HCT116 (cell line): ENCODE measurements around the gene SOX9. TPM values are rescaled to one million over a fixed set of nuclear protein-coding genes. Genes with fewer than 3 reads are reported as not detected.

Experiments
- ATAC-seq: fragments of 200-7000 bp; cut with Tn5 transposase; 2 replicates; pipeline ENCODE4 v1.9.1; 2020; ENCODE audit warnings: mild to moderate bottlenecking, moderate library complexity
- BruUV-seq: library from RNA; stranded (reverse); fragments of 400-500 nt; replicated peaks from 2 replicates; lab custom pipeline; 2021; lab: Mats Ljungman, UMichigan
- CTCF ChIA-PET: fragments of 300-600 bp; sonication (Branson Sonifier 250); formaldehyde crosslinking; loops from one replicate; lab custom pipeline; 2021; ENCODE audit warnings: antibody characterized with exemption; lab: Charles Lee
- POLR2A ChIA-PET: fragments of 300-600, 350-600 bp; sonication (Branson Sonifier 250); formaldehyde crosslinking; loops from one replicate; lab custom pipeline; 2021; ENCODE audit warnings: antibody characterized with exemption; lab: Charles Lee
- RAD21 ChIA-PET, 2 experiments: fragments of 300-600 bp; sonication (Branson Sonifier 250); formaldehyde crosslinking; loops; one replicate each; lab custom pipeline; 2023; ENCODE audit warnings: low total read pairs in 2 of 2; ENCODE audit not compliant: uncharacterized antibody in 2 of 2, unreplicated experiment in 2 of 2, low non-redundant PET in 1 of 2; lab: Charles Lee
- DNase-seq: peaks from one replicate; pipeline ENCODE4 v3.0.0-alpha.2; 2010; ENCODE audit warnings: low read depth, low spot score
- H2AFZ ChIP-seq: fragments of 200-600 bp; shearing (Covaris generic), sonication (generic); 2 replicates; pipeline ENCODE4 v1.6.1; 2017; ENCODE audit warnings: low read depth, mixed run types, mixed read lengths, antibody characterized with exemption, low read length; ENCODE audit not compliant: poor library complexity, severe bottlenecking
- H3K27ac ChIP-seq: 2 replicates; pipeline ENCODE4 v1.5.1; 2012; ENCODE audit warnings: low read depth, low read length
- H3K27me3 ChIP-seq: fragments of 200-600 bp; sonication (generic); 2 replicates; pipeline ENCODE4 v1.6.1; 2016; ENCODE audit warnings: mixed run types, low read length, mixed read lengths; ENCODE audit not compliant: insufficient read depth
- H3K36me3 ChIP-seq, 2 experiments: fragments of 200-500 bp in 1 of 2; fragments of 200-600 bp in 1 of 2; sonication (Bioruptor generic) in 1 of 2; sonication (generic) in 1 of 2; 2 replicates each; pipeline versions ENCODE4 v1.5.1 to v1.6.1; 2014 to 2016; ENCODE audit warnings: low read length in 2 of 2, inconsistent platforms in 1 of 2, mixed read lengths in 1 of 2, mixed run types in 1 of 2; ENCODE audit not compliant: insufficient read depth in 2 of 2, control insufficient read depth in 1 of 2
- H3K4me1 ChIP-seq, 2 experiments: fragments of 200-600 bp in 1 of 2; sonication (generic) in 1 of 2; 2 replicates each; pipeline versions ENCODE4 v1.5.1 to v1.6.1; 2012 to 2017; ENCODE audit warnings: low read length in 2 of 2, inconsistent platforms in 1 of 2, mild to moderate bottlenecking in 1 of 2, mixed read lengths in 1 of 2, mixed run types in 1 of 2, moderate library complexity in 1 of 2; ENCODE audit not compliant: insufficient read depth in 2 of 2, control insufficient read depth in 1 of 2
- H3K4me2 ChIP-seq: fragments of 200-600 bp; sonication (generic); 2 replicates; pipeline ENCODE4 v1.6.1; 2017; ENCODE audit warnings: mixed run types, low read length, mixed read lengths
- H3K4me3 ChIP-seq, 2 experiments: fragments of 200-600 bp in 1 of 2; sonication (generic) in 1 of 2; replicated peaks in 1 of 2; 2 replicates each; pipeline ENCODE4 v1.5.1; 2011 to 2016; ENCODE audit warnings: low read length in 2 of 2, control low read depth in 1 of 2, low read depth in 1 of 2, mild to moderate bottlenecking in 1 of 2, mixed read lengths in 1 of 2, mixed run types in 1 of 2
- H3K79me2 ChIP-seq: fragments of 200-600 bp; sonication (generic); 2 replicates; pipeline ENCODE4 v1.6.1; 2017; ENCODE audit warnings: mild to moderate bottlenecking, mixed run types, low read length, moderate library complexity, mixed read lengths; ENCODE audit not compliant: insufficient read depth
- H3K9ac ChIP-seq: fragments of 200-600 bp; sonication (generic); 2 replicates; pipeline ENCODE4 v1.6.1; 2016; ENCODE audit warnings: low read length, mixed read lengths
- H3K9me2 ChIP-seq: fragments of 200-600 bp; sonication (generic), shearing (Covaris generic); 2 replicates; pipeline ENCODE4 v1.6.1; 2017; ENCODE audit warnings: mixed run types, mild to moderate bottlenecking, moderate library complexity; ENCODE audit not compliant: insufficient read depth
- H3K9me3 ChIP-seq, 2 experiments: fragments of 200-500 bp in 1 of 2; fragments of 200-600 bp in 1 of 2; sonication (Bioruptor generic) in 1 of 2; sonication (generic) in 1 of 2; 2 replicates each; pipeline ENCODE4 v1.6.1; 2014 to 2017; ENCODE audit warnings: low read length in 2 of 2, mixed read lengths in 2 of 2, inconsistent platforms in 1 of 2, low read depth in 1 of 2, mild to moderate bottlenecking in 1 of 2, mixed run types in 1 of 2, moderate library complexity in 1 of 2; ENCODE audit not compliant: control insufficient read depth in 1 of 2, insufficient read depth in 1 of 2
- H4K20me1 ChIP-seq: fragments of 200-600 bp; sonication (generic), shearing (Covaris generic); 2 replicates; pipeline ENCODE4 v1.6.1; 2017; ENCODE audit warnings: mixed run types, mild to moderate bottlenecking, moderate library complexity; ENCODE audit not compliant: insufficient read depth
- CBX3 ChIP-seq: IDR thresholded peaks from 2 replicates; pipeline ENCODE4 v1.6.1; 2012; ENCODE audit warnings: low read depth
- CEBPB ChIP-seq: IDR thresholded peaks from 2 replicates; pipeline ENCODE4 v1.6.1; 2012; ENCODE audit warnings: low read depth
- EGR1 ChIP-seq: IDR thresholded peaks from 2 replicates; pipeline ENCODE4 v1.6.1; 2012; ENCODE audit warnings: low read depth
- ELF1 ChIP-seq: IDR thresholded peaks from 2 replicates; pipeline ENCODE4 v1.6.1; 2012; ENCODE audit warnings: low read depth, borderline replicate concordance
- JUND ChIP-seq: IDR thresholded peaks from 2 replicates; pipeline ENCODE4 v1.6.1; 2012
- MAX ChIP-seq: IDR thresholded peaks from 2 replicates; pipeline ENCODE4 v1.6.1; 2012
- POLR2A ChIP-seq: IDR thresholded peaks from 2 replicates; pipeline ENCODE4 v1.7.0; 2011; ENCODE audit warnings: borderline replicate concordance; ENCODE audit not compliant: insufficient read depth, insufficient read length; ENCODE audit errors: extremely low read depth
- RAD21 ChIP-seq: IDR thresholded peaks from 2 replicates; pipeline ENCODE4 v1.6.1; 2012; ENCODE audit warnings: low read depth, mild to moderate bottlenecking
- REST ChIP-seq: IDR thresholded peaks from 2 replicates; pipeline ENCODE4 v1.6.1; 2012; ENCODE audit warnings: low read depth
- SIN3A ChIP-seq: IDR thresholded peaks from 2 replicates; pipeline ENCODE4 v1.6.1; 2012; ENCODE audit warnings: low read depth
- SRF ChIP-seq: IDR thresholded peaks from 2 replicates; pipeline ENCODE4 v1.6.1; 2012; ENCODE audit warnings: low read depth
- YY1 ChIP-seq: IDR thresholded peaks from 2 replicates; pipeline ENCODE4 v1.6.1; 2011; ENCODE audit warnings: low read length, low read depth, moderate library complexity, mild to moderate bottlenecking; ENCODE audit not compliant: insufficient replicate concordance; ENCODE audit errors: extremely low read depth
- ZFX ChIP-seq: fragments of 450-650 bp; IDR thresholded peaks from 2 replicates; pipeline ENCODE4 v1.6.1; 2017
- ZNF274 ChIP-seq: fragments of 200-500 bp; sonication (Bioruptor generic); IDR thresholded peaks from 2 replicates; pipeline ENCODE4 v1.6.1; 2014; ENCODE audit warnings: mild to moderate bottlenecking, low read depth, low read length, inconsistent platforms
- intact Hi-C: fragments of 100-400 bp; cut with micrococcal nuclease; formaldehyde crosslinking; loops from 2 replicates; pipeline ENCODE4 v1.10.0; 2022
- total RNA-seq: library from RNA; stranded (reverse); gene quantifications from one replicate; pipeline ENCODE4 v1.2.1, GENCODE V29; 2021; ENCODE audit not compliant: unreplicated experiment
- TF ChIP-seq, protein P1 (sequence below), 3 experiments: fragments of 200-600 bp in 1 of 3; sonication (generic) in 1 of 3; IDR thresholded peaks in 2 of 3; conservative IDR thresholded peaks in 1 of 3; 2 replicates each; pipeline ENCODE4 v1.5.1; 2012 to 2017; ENCODE audit warnings: low read depth in 2 of 3, low read length in 2 of 3, antibody characterized with exemption in 1 of 3, borderline replicate concordance in 1 of 3, control low read depth in 1 of 3, mild to moderate bottlenecking in 1 of 3, mixed read lengths in 1 of 3, mixed run types in 1 of 3, moderate library complexity in 1 of 3; ENCODE audit not compliant: insufficient read depth in 1 of 3

Gene SOX9
- total RNA-seq, 1 experiment from 2014 or later: 69.2 TPM

DNA sequence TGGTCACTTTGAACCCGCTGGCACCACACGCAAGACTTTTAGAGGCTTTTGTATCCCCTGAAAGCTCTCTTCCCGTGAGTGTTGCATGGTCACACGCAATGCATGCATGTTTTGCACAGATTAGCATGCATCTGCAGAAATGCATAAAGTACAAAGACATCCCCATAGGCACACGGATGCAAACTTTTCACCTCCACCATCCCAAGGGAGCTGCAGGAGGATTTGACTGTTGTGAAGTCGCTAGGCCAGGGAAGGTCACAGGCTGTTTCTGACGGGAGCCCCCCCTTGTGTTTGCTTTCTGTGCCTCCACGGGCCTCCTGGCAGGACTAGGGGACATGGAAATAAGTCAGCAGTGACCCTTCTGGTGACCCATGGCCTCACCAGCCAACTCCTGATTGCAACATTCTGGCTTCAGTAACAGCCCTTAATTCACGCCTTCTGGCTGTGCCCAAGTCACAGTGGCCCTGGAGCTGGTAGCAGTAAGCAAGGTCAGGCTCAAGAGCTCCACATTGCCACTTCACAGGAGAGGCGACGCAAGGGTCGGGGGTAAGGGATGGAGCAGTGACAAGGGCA lies 45.1 kb downstream of the SOX9 start:
- no peak for ATAC-seq
- no peak for DNase-seq
- ChIA-PET RAD21 (no interaction called here), POLR2A (no interaction called here), CTCF (no interaction called here)
- BruUV-seq: no TSS peak
- intact Hi-C loops: no loop called here
- no peak overlapping the region for H3K9ac ChIP-seq
- H3K4me1 ChIP-seq: no peaks in the 10 kb centered on the region
- H4K20me1 ChIP-seq: no peaks in the 10 kb centered on the region
- H3K9me3 ChIP-seq: no peaks in the 10 kb centered on the region
- H3K9me2 ChIP-seq: no peaks in the 10 kb centered on the region
- H3K4me2 ChIP-seq: no peak overlapping the region
- no peaks in the 10 kb centered on the region; the same call in 1 of the 2 replicates for H3K27me3 ChIP-seq
- no peaks in the 10 kb centered on the region for H3K79me2 ChIP-seq
- TF ChIP-seq RAD21: no peak
- no peak for TF ChIP-seq JUND
- no peak for TF ChIP-seq CEBPB
- no peak for TF ChIP-seq EGR1
- no peak for TF ChIP-seq MAX
- no peak overlapping the region for H3K4me3 ChIP-seq
- H3K27ac ChIP-seq: no peak overlapping the region
- no peaks in the 10 kb centered on the region for H3K36me3 ChIP-seq
- H2AFZ ChIP-seq: no peak overlapping the region

DNA sequence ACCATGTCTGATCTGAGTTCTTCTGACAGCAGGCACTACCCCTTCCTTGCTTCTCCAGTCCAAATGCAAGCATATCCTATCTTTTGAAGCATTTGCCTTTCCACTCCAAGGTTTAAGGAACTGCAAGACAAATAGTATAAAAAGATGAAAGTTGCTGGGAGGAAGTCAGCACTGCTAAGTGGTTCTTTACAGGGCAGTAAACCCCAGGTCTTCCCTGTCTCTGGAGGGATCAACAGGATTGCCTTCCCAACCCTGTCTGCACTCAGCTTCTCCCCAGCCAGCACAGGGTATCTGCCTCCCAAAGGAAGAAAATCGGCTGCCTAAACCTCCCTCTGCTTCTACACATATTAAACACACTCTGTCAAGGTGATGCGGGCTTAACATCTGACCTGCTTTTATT lies 46.8 kb downstream of the SOX9 start:
- CTCF ChIA-PET: no interaction called here
- Histone ChIP-seq H3K9ac (no peak overlapping the region), H3K27me3 (no peaks in the 10 kb centered on the region; the same call in 1 of the 2 replicates), H4K20me1 (no peaks in the 10 kb centered on the region), H2AFZ (no peak overlapping the region), H3K4me2 (no peak overlapping the region), H3K4me3 (no peak overlapping the region), H3K4me1 (no peaks in the 10 kb centered on the region), H3K36me3 (no peaks in the 10 kb centered on the region), H3K79me2 (no peaks in the 10 kb centered on the region), H3K9me2 (no peaks in the 10 kb centered on the region), H3K9me3 (no peaks in the 10 kb centered on the region), H3K27ac (no peak overlapping the region)
- POLR2A ChIA-PET: no interaction called here
- no TSS peak for BruUV-seq
- intact Hi-C loops: no loop called here
- DNase-seq: no peak
- RAD21 ChIA-PET: no interaction called here
- ATAC-seq: no peak
- TF ChIP-seq ELF1 (no peak), POLR2A (no peak), SIN3A (no peak), ZFX (no peak), YY1 (no peak), RAD21 (no peak), ZNF274 (no peak), SRF (no peak), REST (no peak), CBX3 (no peak)
- TF ChIP-seq, protein P1, sequence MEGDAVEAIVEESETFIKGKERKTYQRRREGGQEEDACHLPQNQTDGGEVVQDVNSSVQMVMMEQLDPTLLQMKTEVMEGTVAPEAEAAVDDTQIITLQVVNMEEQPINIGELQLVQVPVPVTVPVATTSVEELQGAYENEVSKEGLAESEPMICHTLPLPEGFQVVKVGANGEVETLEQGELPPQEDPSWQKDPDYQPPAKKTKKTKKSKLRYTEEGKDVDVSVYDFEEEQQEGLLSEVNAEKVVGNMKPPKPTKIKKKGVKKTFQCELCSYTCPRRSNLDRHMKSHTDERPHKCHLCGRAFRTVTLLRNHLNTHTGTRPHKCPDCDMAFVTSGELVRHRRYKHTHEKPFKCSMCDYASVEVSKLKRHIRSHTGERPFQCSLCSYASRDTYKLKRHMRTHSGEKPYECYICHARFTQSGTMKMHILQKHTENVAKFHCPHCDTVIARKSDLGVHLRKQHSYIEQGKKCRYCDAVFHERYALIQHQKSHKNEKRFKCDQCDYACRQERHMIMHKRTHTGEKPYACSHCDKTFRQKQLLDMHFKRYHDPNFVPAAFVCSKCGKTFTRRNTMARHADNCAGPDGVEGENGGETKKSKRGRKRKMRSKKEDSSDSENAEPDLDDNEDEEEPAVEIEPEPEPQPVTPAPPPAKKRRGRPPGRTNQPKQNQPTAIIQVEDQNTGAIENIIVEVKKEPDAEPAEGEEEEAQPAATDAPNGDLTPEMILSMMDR (IDR thresholded peaks at IDR 0.05 in 2 of 3, conservative IDR thresholded peaks at IDR 0.05 in 1 of 3; ENCODE audit: borderline replicate concordance in 1 of 3, insufficient read depth in 1 of 3, low read depth in 2 of 3, low read length in 2 of 3): no peak
